ENCODE results near the gene RGL3.

Gene RGL3

DNA sequence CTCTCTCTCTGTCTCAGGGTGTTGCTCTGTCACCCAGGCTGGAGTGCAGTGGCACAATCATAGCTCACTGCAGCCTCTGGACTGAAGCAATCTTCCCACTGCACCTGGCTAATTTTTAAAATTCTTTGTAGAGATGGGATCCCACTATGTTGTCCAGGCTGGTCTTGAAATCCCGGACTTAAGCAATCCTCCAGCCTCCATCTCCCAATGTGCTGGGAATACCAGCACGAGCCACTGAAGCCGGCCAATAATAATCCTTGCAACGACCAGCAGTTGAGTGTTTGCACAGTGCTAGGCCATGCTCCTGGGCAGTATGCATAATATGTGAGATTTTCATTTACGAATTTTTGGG lies 34.4 kb downstream of the RGL3 start:
- no peaks in the 10 kb centered on the region for H3K36me3 ChIP-seq (ENCODE audit: insufficient read depth, low read length)
- no peaks in the 10 kb centered on the region for H3F3A ChIP-seq (ENCODE audit: insufficient read depth, low read length)
- peaks cover 33% of the 10 kb centered on the region for H3K4me1 ChIP-seq (ENCODE audit: insufficient read depth, low read length, severe bottlenecking)
- H2AFZ ChIP-seq (ENCODE audit: low read length), result no peak overlapping the region
- TF ChIP-seq, protein P1, sequence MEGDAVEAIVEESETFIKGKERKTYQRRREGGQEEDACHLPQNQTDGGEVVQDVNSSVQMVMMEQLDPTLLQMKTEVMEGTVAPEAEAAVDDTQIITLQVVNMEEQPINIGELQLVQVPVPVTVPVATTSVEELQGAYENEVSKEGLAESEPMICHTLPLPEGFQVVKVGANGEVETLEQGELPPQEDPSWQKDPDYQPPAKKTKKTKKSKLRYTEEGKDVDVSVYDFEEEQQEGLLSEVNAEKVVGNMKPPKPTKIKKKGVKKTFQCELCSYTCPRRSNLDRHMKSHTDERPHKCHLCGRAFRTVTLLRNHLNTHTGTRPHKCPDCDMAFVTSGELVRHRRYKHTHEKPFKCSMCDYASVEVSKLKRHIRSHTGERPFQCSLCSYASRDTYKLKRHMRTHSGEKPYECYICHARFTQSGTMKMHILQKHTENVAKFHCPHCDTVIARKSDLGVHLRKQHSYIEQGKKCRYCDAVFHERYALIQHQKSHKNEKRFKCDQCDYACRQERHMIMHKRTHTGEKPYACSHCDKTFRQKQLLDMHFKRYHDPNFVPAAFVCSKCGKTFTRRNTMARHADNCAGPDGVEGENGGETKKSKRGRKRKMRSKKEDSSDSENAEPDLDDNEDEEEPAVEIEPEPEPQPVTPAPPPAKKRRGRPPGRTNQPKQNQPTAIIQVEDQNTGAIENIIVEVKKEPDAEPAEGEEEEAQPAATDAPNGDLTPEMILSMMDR (IDR thresholded peaks at IDR 0.05; ENCODE audit: low read length), result no peak
- TF ChIP-seq EZH2 (IDR thresholded peaks at IDR 0.05; ENCODE audit: borderline replicate concordance, low read length), result no peak
- no peak overlapping the region for H3K9ac ChIP-seq (ENCODE audit: low read length)
- no peaks in the 10 kb centered on the region for H3K9me2 ChIP-seq (ENCODE audit: low read depth, low read length)
- no peak overlapping the region for H3K4me3 ChIP-seq (ENCODE audit: low read depth, low read length, poor library complexity, severe bottlenecking)
- H3K27me3 ChIP-seq (ENCODE audit: insufficient read depth, low read length), result no peaks in the 10 kb centered on the region
- no peak overlapping the region for H3K4me2 ChIP-seq (ENCODE audit: low read length)
- no peak overlapping the region for H3K27ac ChIP-seq (ENCODE audit: low read depth, low read length, poor library complexity, severe bottlenecking)
- no peaks in the 10 kb centered on the region for H3K79me2 ChIP-seq (ENCODE audit: insufficient read depth, low read length)
- no peaks in the 10 kb centered on the region for H4K20me1 ChIP-seq (ENCODE audit: insufficient read depth, low read length)
- no peaks in the 10 kb centered on the region for H3K9me3 ChIP-seq (ENCODE audit: low read length)

DNA sequence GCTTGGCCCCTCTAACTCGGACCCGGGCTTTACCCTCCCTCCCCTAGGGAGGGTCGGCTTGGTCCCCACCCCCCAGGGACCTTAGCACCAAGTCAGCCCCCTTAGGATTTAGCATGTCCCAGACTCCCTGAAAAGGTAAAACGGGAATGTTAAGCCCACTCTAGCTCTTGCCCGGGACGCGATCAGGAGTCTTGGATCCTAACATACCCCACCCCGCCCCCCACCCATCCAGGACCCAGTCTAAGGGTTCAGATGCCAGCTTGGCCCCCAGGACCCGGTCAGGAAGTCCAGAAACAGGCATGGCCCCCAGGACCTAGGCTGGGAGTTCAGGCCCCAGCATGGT lies 35.4 kb downstream of the RGL3 start:
- Histone ChIP-seq H3K4me1 (ENCODE audit: insufficient read depth, low read length, severe bottlenecking) (peaks cover 40% of the 10 kb centered on the region), H3K9ac (ENCODE audit: low read length) (peak overlapping the region; percentile 26; the same call in 1 of the 2 replicates), H3K9me2 (ENCODE audit: low read depth, low read length) (no peaks in the 10 kb centered on the region), H3K4me2 (ENCODE audit: low read length) (peak overlapping the region; percentile 61), H2AFZ (ENCODE audit: low read length) (no peak overlapping the region), H3K79me2 (ENCODE audit: insufficient read depth, low read length) (no peaks in the 10 kb centered on the region), H4K20me1 (ENCODE audit: insufficient read depth, low read length) (no peaks in the 10 kb centered on the region), H3K36me3 (ENCODE audit: insufficient read depth, low read length) (peaks cover under 1% of the 10 kb centered on the region; the same call in 1 of the 2 replicates), H3F3A (ENCODE audit: insufficient read depth, low read length) (no peaks in the 10 kb centered on the region), H3K4me3 (ENCODE audit: low read depth, low read length, poor library complexity, severe bottlenecking) (peak overlapping the region; percentile 51), H3K9me3 (ENCODE audit: low read length) (no peaks in the 10 kb centered on the region), H3K27me3 (ENCODE audit: insufficient read depth, low read length) (no peaks in the 10 kb centered on the region), H3K27ac (ENCODE audit: low read depth, low read length, poor library complexity, severe bottlenecking) (no peak overlapping the region)
- TF ChIP-seq, protein P1 (IDR thresholded peaks at IDR 0.05; ENCODE audit: low read length), result no peak
- no peak for TF ChIP-seq EZH2 (IDR thresholded peaks at IDR 0.05; ENCODE audit: borderline replicate concordance, low read length)

DNA sequence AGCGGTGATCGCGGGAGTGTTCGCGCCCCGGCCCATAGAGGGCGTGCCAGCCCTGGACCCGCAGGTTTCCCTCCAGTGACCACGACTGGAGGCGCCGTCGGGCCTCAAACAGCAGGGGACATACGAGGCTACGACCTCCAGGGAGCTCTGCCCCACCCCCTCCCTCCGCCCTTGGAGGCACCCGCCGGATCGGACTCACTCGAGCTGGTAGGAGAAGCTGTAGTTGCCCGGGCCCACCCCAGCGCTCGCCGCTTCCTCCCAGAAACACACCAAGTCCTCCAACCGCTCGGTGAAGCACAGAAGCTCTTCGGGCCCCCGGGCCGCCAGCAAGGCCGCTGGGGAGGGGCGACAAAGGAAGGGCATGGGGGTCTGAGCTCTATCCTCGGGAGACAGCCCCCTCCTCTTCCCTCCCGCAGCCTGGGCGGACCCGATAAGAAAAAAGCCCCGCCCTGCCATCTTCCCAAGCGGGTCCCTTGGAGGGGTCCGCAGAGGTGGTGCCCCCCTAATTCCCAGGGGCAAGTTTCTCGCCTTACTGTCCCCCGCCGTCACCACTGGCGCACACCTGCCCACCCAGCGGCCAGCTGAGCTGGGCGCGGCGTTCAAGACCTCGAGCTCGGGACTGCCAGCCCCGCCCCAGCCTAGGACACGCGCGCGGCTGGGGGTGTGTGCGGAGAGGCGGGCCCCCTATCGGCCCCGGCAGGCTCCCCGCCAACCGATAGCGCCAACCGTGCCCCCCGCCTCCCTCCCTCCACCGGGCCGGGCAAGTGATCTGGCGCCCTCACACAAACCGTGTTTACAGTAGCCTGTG lies 36.0 kb downstream of the RGL3 start:
- H3K9me3 ChIP-seq (ENCODE audit: low read length), result no peaks in the 10 kb centered on the region
- H3K27me3 ChIP-seq (ENCODE audit: insufficient read depth, low read length), result no peaks in the 10 kb centered on the region
- H4K20me1 ChIP-seq (ENCODE audit: insufficient read depth, low read length), result no peaks in the 10 kb centered on the region
- no peak overlapping the region for H3K27ac ChIP-seq (ENCODE audit: low read depth, low read length, poor library complexity, severe bottlenecking)
- no peak overlapping the region for H2AFZ ChIP-seq (ENCODE audit: low read length)
- no peaks in the 10 kb centered on the region for H3K79me2 ChIP-seq (ENCODE audit: insufficient read depth, low read length)
- H3K4me1 ChIP-seq (ENCODE audit: insufficient read depth, low read length, severe bottlenecking), result peaks cover 40% of the 10 kb centered on the region
- peak overlapping the region; percentile 61 for H3K4me2 ChIP-seq (ENCODE audit: low read length)
- peaks cover 6% of the 10 kb centered on the region; the same call in 1 of the 2 replicates for H3K36me3 ChIP-seq (ENCODE audit: insufficient read depth, low read length)
- H3F3A ChIP-seq (ENCODE audit: insufficient read depth, low read length), result no peaks in the 10 kb centered on the region
- H3K4me3 ChIP-seq (ENCODE audit: low read depth, low read length, poor library complexity, severe bottlenecking), result peak overlapping the region; percentile 51
- TF ChIP-seq EZH2 (IDR thresholded peaks at IDR 0.05; ENCODE audit: borderline replicate concordance, low read length), result no peak
- TF ChIP-seq, protein P1 (IDR thresholded peaks at IDR 0.05; ENCODE audit: low read length), result peak; percentile 86
- no peaks in the 10 kb centered on the region for H3K9me2 ChIP-seq (ENCODE audit: low read depth, low read length)
- peak overlapping the region; percentile 26; the same call in 1 of the 2 replicates for H3K9ac ChIP-seq (ENCODE audit: low read length)

Measured in OCI-LY1 (cell line).